OCI-M2 (cell line): ENCODE results near the gene COG4.

ENCODE experiments used
- DNase-seq: peaks from one replicate; lab custom pipeline; 2025; ENCODE audit not compliant: unreplicated experiment; lab: John Stamatoyannopoulos, UW

Gene COG4

GRCh38 chr16:70434484-70435260 is 88.7 kb downstream of the COG4 start:
- no peak for DNase-seq

GRCh38 chr16:70433458-70434103 is 89.8 kb downstream of the COG4 start:
- no peak for DNase-seq

GRCh38 chr16:70432723-70433457 is 90.5 kb downstream of the COG4 start:
- DNase-seq = no peak

GRCh38 chr16:70432356-70432722 is 91.0 kb downstream of the COG4 start:
- DNase-seq = no peak

GRCh38 chr16:70430667-70431536 is 92.5 kb downstream of the COG4 start:
- no peak for DNase-seq
